ENCODE data around the gene RUNDC1.

- TF ChIP-seq CTCF (IDR thresholded peaks at IDR 0.05; ENCODE audit: insufficient read depth, low read length, poor library complexity, severe bottlenecking) (no peak), EZH2phosphoT487 (conservative IDR thresholded peaks at IDR 0.05; ENCODE audit: low read length) (no peak)
Measured at GRCh38 chr17:42979511-42980273, 673 bp upstream of the RUNDC1 start, which contains the start of gene PTGES3L.

Data from SU-DHL-6 (cell line).